NB4 (cell line): ENCODE data around the gene IGFBP5.

ENCODE experiments used
- CTCF ChIP-seq: IDR thresholded peaks from one replicate; pipeline ENCODE4 v1.5.1; 2012; ENCODE audit warnings: low read depth, low read length
- POLR2A ChIP-seq: IDR thresholded peaks from 2 replicates; pipeline ENCODE4 v1.6.1; 2011; ENCODE audit warnings: mild to moderate bottlenecking; ENCODE audit not compliant: insufficient read length; ENCODE audit errors: extremely low read depth

GRCh38 chr2:216664593-216665034, 30.7 kb downstream of the IGFBP5 start:
- peak; percentile 38 for TF ChIP-seq CTCF
- TF ChIP-seq POLR2A, result no peak
